Measurements from ENCODE around the gene MAD1L1. TPM values are rescaled to one million over a fixed set of nuclear protein-coding genes. Genes with fewer than 3 reads are reported as not detected.

Gene MAD1L1
- total RNA-seq, 1 donor from 2014 or later, result 56.2 TPM

DNA sequence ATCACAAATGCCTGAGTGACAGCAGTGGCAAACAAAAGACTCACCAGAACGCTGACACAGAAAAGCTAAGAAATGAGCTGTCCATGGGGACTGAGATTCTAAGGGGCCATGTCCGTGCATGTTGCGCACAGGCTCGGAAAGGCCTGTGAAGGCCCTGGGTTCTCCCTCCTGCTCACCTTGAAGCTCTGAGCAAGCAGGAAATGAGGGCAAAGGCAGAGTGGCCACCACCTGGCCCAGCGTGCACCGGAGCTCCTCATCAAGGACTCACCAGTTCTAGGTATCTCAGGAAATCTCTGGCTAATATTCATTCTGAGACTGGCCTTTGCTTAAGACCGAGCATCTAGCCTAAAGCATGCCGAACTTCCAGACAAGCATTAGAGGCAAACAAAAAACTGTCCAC lies 52.7 kb downstream of the MAD1L1 start:
- Mint-ChIP-seq H3K36me3 (ENCODE audit: low read depth) (peaks cover 3% of the 10 kb centered on the region), H3K4me3 (no peak overlapping the region), H3K27ac (no peak overlapping the region), H3K4me1 (ENCODE audit: low read depth) (no peaks in the 10 kb centered on the region), H3K27me3 (ENCODE audit: insufficient read depth) (no peaks in the 10 kb centered on the region), H3K9me3 (no peaks in the 10 kb centered on the region)
- DNase-seq (ENCODE audit: low spot score), result no peak
- intact Hi-C loops (cut with micrococcal nuclease), result no loop called here

DNA sequence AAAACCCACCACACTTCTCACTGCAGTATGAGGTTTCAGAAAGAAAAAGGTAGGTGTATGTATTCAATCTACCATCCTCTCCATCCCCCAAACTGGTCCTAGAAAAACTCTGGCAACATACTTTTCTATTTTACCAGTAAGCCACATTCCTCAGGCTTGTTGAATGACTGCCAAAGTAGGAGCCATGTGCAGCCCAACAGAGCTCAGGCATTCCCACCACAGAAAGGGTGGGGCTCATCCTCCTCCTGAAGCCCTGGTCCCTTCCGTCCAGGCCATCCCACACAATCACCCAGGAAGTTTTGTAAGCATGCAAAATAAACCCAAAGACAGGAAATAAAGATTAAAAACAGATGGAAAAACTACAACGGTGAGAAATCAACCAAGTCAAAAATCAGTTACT lies 57.2 kb downstream of the MAD1L1 start:
- no peaks in the 10 kb centered on the region for H3K4me1 Mint-ChIP-seq (ENCODE audit: low read depth)
- peaks cover 3% of the 10 kb centered on the region for H3K36me3 Mint-ChIP-seq (ENCODE audit: low read depth)
- H3K27ac Mint-ChIP-seq, result no peak overlapping the region
- no peaks in the 10 kb centered on the region for H3K27me3 Mint-ChIP-seq (ENCODE audit: insufficient read depth)
- H3K9me3 Mint-ChIP-seq, result no peaks in the 10 kb centered on the region
- intact Hi-C loops (cut with micrococcal nuclease), result no loop called here
- no peak for DNase-seq (ENCODE audit: low spot score)
- no peak overlapping the region for H3K4me3 Mint-ChIP-seq

DNA sequence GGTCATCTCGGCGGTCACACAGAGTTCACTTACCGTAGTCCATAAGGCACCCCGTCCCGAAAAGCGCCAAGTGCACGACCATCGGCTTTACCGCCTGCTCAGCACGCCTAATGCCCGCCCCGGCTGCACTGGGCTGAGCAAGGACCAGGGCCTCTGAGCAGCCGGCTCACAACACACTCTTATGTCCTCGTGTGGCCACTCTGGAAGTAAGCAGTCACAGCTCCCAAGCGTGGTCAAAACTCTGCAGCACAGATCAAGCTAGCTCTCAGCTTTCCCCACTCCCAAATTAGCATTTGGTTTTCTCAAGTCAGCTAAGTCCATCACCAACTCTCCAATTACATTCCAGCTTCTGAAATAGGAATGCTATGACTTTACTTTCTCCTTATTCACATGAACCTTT lies 57.7 kb downstream of the MAD1L1 start:
- Mint-ChIP-seq H3K4me3 (no peak overlapping the region), H3K27ac (no peak overlapping the region), H3K36me3 (ENCODE audit: low read depth) (peaks cover 3% of the 10 kb centered on the region), H3K27me3 (ENCODE audit: insufficient read depth) (no peaks in the 10 kb centered on the region), H3K4me1 (ENCODE audit: low read depth) (no peaks in the 10 kb centered on the region), H3K9me3 (no peaks in the 10 kb centered on the region)
- no peak for DNase-seq (ENCODE audit: low spot score)
- intact Hi-C loops (cut with micrococcal nuclease), result no loop called here

DNA sequence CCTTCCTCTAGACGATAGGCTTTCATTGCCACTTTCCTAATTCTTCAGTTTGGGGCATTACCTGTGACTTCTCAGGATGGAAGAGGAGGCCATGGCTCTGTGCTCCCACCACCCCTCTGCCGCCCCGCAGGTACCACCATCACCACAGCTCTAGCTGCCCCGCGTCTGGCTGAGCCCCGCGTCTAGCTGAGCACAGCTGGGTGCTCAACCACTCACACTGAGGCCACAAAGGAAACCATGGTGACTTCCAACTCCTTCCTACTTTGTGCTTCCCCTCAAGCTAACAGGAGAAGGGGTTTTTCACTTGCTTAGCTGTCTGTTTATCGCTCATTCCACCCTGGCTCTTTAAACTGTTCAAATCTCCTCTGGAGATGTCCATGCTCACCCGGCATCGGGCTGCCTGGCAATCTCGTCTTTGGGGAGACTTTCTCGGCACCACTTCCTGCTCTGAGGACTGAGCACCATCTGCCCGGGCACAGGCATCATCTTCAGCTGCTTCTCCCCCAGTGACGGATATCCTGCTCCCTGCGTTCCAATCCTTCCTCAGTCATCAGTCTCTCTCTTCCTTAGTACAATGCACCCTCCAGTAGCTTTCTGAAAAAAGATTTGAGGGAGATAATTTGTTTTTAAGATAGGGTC lies 59.4 kb downstream of the MAD1L1 start:
- no peak overlapping the region for H3K27ac Mint-ChIP-seq
- no peak for DNase-seq (ENCODE audit: low spot score)
- H3K4me3 Mint-ChIP-seq, result no peak overlapping the region

DNA sequence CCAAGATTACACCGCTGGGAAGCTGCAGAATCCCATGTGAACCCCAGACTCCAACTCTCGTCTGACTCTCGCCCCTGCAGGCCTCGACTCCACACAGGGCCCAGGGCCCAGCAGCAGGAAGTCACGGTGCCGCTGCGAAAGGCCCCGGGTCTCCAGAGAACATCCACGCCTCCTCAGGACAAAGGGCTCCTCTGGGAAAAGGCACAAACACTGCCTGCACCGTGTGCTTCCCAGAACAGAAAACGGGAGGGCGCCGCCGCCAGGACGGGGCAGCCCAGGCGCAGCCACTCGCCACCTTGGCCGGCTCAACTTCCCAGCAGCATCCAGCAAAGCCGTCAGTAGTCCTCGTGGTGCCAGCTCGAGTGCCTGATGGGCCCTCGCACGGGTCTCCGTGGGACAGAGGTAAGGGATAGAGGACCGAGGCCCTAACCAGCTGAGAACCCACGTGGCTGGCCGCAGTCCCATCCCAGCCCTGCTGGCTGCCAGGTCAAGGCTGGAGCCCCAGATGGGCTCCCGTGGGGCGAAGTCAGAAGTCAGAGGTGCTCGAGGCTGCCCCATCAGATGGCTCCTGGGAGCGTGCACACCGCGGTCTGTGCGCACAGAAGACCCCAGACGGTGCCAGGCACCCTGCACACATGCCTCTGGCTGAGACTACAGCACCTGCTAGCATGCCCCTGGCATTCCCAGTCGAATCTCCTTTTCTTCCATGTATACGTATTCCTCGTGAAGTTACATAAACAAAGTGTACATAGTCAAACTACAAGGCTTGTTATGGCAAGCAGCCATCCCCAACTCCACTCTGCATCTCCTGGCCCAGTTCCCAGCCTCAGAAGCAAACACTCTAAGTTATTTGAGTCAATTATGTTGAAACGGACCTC lies 60.2 kb downstream of the MAD1L1 start:
- Mint-ChIP-seq H3K4me1 (ENCODE audit: low read depth) (no peaks in the 10 kb centered on the region), H3K27ac (no peak overlapping the region), H3K9me3 (no peaks in the 10 kb centered on the region), H3K4me3 (no peak overlapping the region), H3K36me3 (ENCODE audit: low read depth) (peaks cover 3% of the 10 kb centered on the region), H3K27me3 (ENCODE audit: insufficient read depth) (no peaks in the 10 kb centered on the region)
- no peak for DNase-seq (ENCODE audit: low spot score)
- intact Hi-C loops (cut with micrococcal nuclease), result no loop called here

More for the DNA sequence above, 59.4 kb downstream of the MAD1L1 start:
- no peaks in the 10 kb centered on the region for H3K27me3 Mint-ChIP-seq (ENCODE audit: insufficient read depth)
- H3K9me3 Mint-ChIP-seq, result no peaks in the 10 kb centered on the region
- H3K4me1 Mint-ChIP-seq (ENCODE audit: low read depth), result no peaks in the 10 kb centered on the region
- H3K36me3 Mint-ChIP-seq (ENCODE audit: low read depth), result peaks cover 3% of the 10 kb centered on the region
- intact Hi-C loops (cut with micrococcal nuclease), result no loop called here

DNA sequence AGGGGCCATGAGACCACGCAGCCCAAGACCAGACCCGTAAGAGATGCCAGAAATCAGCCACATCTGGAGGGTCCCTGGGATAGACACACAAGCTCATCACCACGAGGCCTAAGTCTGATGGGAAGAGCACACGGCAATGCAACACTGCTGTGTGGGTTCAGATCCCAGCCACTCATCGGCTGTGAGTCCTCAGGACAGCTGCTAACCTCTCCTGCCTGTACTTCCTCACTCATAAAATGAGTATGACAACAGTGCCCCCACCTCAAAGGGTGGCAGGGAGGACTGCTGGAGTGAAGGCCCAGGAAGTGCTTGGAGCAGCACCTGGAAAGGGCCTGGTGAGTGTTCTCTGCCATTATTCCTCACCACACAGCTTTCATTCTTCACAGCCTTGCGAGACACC lies 60.9 kb downstream of the MAD1L1 start:
- Mint-ChIP-seq H3K27me3 (ENCODE audit: insufficient read depth) (no peaks in the 10 kb centered on the region), H3K4me3 (no peak overlapping the region), H3K36me3 (ENCODE audit: low read depth) (peaks cover 3% of the 10 kb centered on the region), H3K9me3 (no peaks in the 10 kb centered on the region), H3K4me1 (ENCODE audit: low read depth) (no peaks in the 10 kb centered on the region), H3K27ac (no peak overlapping the region)
- intact Hi-C loops (cut with micrococcal nuclease), result no loop called here
- no peak for DNase-seq (ENCODE audit: low spot score)

DNA sequence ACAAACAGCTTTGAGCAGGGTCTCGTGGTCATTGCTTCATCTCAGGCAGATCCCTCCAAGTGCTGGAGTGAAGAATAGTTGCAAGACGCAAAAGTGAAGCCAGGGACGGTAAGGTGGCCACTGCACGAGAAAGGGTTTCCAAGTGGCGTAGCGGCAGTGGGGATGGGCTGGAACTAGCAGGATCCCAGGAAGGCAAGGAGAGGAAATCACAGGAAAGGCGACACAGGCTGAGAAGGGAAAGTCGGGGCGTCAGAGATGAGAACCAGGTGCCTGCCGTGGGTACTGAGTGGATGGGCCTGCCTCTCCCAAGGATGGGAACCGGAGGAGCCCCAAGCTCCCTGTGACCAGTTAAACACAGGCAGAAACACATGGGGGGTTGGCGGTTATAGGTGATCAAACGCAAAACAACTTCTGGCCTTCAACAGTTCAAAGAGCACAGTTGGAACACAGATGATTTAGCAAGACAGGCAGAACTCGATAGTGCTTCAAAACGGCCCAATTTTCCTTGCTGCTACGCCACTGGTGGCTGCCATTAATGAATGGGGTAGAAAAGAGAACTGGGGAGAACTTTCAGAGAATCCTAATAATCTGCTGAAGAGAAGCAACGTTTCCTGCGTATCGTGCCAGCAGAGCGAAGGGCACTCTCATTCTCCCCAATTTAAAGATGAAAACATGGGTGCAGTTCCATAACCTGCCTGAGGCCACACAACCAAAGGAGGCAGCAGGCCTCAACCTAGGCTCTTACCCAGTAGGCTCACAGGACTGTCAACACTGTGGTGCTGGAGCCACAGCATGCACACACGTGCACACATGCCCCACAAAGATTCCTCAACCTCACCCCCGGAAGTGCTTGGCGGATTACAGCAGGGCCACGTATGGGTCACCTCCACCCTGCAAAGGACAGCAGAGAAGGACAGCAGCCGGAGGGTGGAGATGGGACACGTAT lies 61.9 kb downstream of the MAD1L1 start:
- no peak for DNase-seq (ENCODE audit: low spot score)
- H3K9me3 Mint-ChIP-seq, result no peaks in the 10 kb centered on the region
- intact Hi-C loops (cut with micrococcal nuclease), result no loop called here
- H3K4me1 Mint-ChIP-seq (ENCODE audit: low read depth), result no peaks in the 10 kb centered on the region
- H3K36me3 Mint-ChIP-seq (ENCODE audit: low read depth), result peaks cover 3% of the 10 kb centered on the region
- H3K27ac Mint-ChIP-seq, result no peak overlapping the region
- no peaks in the 10 kb centered on the region for H3K27me3 Mint-ChIP-seq (ENCODE audit: insufficient read depth)
- H3K4me3 Mint-ChIP-seq, result no peak overlapping the region

DNA sequence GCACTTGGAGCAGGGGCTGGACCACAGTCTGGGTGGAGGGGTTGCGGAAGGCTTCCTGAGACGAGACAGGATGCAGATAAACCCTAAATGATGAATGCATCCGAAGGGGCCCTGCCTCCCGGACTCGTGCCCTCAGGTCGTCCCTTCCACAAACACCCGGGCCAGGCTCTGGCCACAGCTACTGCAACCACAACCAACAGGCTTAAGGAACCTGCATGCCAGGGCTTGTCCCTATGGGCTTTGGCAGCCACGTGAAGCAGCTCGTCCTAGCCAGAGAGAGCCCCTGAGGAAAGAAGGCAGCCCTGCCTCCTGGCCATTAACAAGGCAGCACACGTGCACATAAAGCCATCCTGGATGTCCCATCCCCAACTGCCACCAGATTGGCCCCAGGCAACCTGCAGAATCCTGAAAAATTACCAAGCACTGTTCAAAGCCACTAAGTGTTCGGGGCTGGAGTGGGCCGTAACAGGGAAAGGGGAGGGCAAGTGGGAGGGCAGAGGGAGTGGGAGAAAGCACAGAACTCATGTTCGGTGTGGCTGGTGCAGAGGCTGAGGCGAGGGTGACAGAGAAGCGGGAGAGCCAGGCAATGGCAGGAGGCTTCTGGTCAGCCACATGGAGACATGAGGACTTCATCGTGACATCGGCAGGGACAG lies 62.7 kb downstream of the MAD1L1 start:
- intact Hi-C loops (cut with micrococcal nuclease), result no loop called here
- Mint-ChIP-seq H3K36me3 (ENCODE audit: low read depth) (peaks cover 3% of the 10 kb centered on the region), H3K9me3 (no peaks in the 10 kb centered on the region), H3K4me1 (ENCODE audit: low read depth) (no peaks in the 10 kb centered on the region), H3K4me3 (no peak overlapping the region), H3K27me3 (ENCODE audit: insufficient read depth) (no peaks in the 10 kb centered on the region), H3K27ac (no peak overlapping the region)
- no peak for DNase-seq (ENCODE audit: low spot score)

DNA sequence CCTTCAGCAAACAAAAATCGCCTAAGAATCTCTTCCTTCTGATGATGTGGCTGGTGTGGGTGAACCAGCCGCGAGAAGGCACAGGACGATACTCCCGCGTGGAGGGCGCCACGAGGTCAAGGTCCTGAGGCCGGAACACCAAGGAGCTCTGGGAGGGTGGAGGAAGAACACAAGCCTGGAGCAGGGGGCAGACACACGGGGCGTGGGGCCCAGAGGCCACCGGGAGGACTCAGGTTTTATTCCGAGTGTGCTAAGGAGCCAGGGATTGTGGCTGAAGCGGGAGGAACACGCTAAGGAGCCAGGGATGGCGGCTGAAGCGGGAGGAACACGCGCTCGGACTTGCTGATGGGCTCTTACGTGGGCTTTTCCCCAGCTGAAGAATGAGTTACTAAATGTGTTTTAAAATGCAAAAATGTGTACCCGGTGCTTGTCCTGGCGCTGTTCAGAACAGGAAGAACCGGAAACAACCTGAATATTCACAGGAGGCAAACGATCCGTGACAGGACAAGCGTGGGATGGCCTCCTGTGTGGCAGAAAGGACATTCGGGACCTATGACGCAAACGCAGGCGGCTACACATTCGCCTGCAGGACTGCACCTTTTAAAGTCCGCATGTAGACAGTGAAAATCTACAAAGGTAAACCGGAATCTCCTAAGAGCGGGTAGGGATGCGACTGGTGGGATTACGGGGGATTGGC lies 64.0 kb downstream of the MAD1L1 start:
- H3K4me3 Mint-ChIP-seq, result no peak overlapping the region
- no peaks in the 10 kb centered on the region for H3K27me3 Mint-ChIP-seq (ENCODE audit: insufficient read depth)
- no peak overlapping the region for H3K27ac Mint-ChIP-seq
- intact Hi-C loops (cut with micrococcal nuclease), result no loop called here
- no peaks in the 10 kb centered on the region for H3K36me3 Mint-ChIP-seq (ENCODE audit: low read depth)
- no peaks in the 10 kb centered on the region for H3K9me3 Mint-ChIP-seq
- no peaks in the 10 kb centered on the region for H3K4me1 Mint-ChIP-seq (ENCODE audit: low read depth)
- DNase-seq (ENCODE audit: low spot score), result no peak

DNA sequence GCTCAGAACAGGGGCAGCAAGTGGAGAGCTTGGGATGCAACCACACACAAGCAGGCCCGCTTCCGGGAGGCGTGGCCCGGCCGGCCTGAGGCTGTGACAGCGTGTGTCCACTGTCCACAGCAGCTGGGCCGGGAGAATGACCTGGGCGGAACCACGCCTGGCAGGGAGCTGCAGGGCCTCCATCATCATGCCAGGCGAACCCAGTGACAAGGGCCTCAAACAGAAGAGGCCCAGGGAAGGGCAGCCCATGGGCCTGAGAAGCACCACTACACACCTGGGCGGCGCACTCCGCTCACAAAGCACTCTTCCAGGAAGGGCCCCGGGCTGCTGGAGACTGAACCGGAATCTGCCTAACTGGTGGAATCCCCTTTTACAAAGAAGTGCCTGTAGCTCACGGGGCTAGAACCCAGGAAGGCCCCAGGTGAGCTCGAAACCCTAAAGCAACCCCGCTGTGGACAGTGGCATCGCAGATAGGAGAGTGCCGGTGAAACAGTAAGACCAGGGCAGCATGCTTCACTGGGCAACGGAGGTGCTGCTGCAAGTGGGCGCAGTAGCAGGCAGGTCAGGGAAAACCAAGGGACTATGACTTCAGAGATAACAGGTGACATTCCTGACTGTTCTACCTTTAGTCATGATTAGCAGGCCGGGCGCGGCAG lies 66.0 kb downstream of the MAD1L1 start:
- Mint-ChIP-seq H3K4me1 (ENCODE audit: low read depth) (no peaks in the 10 kb centered on the region), H3K9me3 (no peaks in the 10 kb centered on the region), H3K4me3 (no peak overlapping the region), H3K27ac (no peak overlapping the region), H3K27me3 (ENCODE audit: insufficient read depth) (no peaks in the 10 kb centered on the region), H3K36me3 (ENCODE audit: low read depth) (no peaks in the 10 kb centered on the region)
- no peak for DNase-seq (ENCODE audit: low spot score)
- intact Hi-C loops (cut with micrococcal nuclease), result no loop called here

DNA sequence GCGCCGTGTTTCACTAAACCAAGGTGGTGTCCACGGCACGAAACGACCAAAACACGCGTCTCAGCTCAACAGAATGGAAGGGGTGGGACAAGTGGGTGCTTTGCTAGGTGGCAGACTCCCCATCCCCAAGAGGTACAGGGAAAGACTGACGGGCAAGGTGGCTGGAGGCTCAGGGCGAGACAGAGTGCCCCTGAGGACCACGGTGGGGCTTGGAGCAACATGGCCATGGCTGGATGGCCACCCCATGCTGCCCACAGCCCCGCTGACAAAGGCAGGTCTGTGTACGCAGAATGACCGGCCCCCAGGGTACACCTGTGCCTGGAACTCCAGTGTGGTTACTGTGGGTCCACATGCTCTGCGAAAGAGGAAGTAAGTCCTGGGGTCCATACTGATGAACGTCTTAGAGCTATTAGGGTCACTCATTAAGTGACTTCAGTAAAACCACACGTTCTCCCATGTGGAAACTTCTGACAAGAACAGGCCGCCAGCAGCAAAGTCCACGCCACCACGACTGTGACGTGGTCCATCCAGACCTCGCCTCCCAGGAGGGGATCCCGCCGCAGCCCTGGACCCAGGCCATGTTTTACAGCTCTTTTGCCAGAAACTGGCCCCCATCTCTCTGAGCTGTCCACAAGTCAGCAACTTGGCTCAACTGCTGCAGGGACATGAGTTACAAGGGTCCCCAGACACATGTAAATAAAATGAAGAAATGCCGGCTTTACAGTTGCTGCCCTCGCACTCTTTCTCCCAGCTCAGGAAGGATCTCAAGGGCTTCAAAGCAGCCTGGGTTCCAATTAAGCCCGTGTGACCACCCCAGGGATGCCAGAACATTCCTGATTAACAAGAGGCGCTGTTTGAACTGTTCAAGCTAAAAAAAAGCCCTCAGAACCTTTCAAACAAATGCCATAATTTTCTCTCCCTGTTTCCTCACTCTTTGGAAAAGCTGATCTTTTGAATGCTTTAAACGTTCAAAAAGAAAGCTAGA lies 66.8 kb downstream of the MAD1L1 start:
- Mint-ChIP-seq H3K4me1 (ENCODE audit: low read depth) (no peaks in the 10 kb centered on the region), H3K27ac (no peak overlapping the region), H3K27me3 (ENCODE audit: insufficient read depth) (no peaks in the 10 kb centered on the region), H3K9me3 (no peaks in the 10 kb centered on the region), H3K4me3 (no peak overlapping the region), H3K36me3 (ENCODE audit: low read depth) (no peaks in the 10 kb centered on the region)
- DNase-seq (ENCODE audit: low spot score), result no peak
- intact Hi-C loops (cut with micrococcal nuclease), result no loop called here
